ENCODE measurements around the gene ABCB1.

DNA sequence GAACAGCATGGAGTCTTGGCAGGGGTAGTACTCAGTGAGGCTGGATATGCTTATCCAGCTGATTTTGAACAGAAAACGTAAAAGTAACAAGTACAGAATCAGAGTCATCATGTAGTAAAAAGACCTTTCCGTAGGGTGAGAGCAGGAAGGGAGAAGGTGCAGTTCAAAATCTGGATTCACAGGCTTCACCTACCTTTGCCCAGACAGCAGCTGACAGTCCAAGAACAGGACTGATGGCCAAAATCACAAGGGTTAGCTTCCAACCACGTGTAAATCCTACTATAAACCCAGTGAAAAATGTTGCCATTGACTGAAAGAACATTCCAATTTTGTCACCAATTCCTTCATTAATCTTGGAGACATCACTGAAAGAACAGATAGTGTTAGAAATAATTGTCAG lies 34.8 kb downstream of the ABCB1 start:
- TF ChIP-seq TCF7 (IDR thresholded peaks at IDR 0.05; ENCODE audit: borderline replicate concordance): no peak
- TF ChIP-seq, protein P1, sequence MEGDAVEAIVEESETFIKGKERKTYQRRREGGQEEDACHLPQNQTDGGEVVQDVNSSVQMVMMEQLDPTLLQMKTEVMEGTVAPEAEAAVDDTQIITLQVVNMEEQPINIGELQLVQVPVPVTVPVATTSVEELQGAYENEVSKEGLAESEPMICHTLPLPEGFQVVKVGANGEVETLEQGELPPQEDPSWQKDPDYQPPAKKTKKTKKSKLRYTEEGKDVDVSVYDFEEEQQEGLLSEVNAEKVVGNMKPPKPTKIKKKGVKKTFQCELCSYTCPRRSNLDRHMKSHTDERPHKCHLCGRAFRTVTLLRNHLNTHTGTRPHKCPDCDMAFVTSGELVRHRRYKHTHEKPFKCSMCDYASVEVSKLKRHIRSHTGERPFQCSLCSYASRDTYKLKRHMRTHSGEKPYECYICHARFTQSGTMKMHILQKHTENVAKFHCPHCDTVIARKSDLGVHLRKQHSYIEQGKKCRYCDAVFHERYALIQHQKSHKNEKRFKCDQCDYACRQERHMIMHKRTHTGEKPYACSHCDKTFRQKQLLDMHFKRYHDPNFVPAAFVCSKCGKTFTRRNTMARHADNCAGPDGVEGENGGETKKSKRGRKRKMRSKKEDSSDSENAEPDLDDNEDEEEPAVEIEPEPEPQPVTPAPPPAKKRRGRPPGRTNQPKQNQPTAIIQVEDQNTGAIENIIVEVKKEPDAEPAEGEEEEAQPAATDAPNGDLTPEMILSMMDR (IDR thresholded peaks at IDR 0.05 in 2 of 3, conservative IDR thresholded peaks at IDR 0.05 in 1 of 3; ENCODE audit: control insufficient read depth in 2 of 3, extremely low read depth in 1 of 3, insufficient read depth in 1 of 3, low read depth in 3 of 3, low read length in 3 of 3): no peak

All from GM12878 (cell line).